Astrocyte of the cerebellum (primary cell): ENCODE results near the gene NAB2.
A peak's percentile ranks its signal among the peaks of the same experiment; 100 is the strongest.
"Not testable (repeated sequence)": the region's sequence is repeated elsewhere in the genome, so short reads cannot be mapped to it uniquely, and the experiment has no call there.

Experiments
- DNase-seq: peaks from one replicate; pipeline ENCODE4 v3.0.0-alpha.2; 2011; ENCODE audit warnings: low read depth
- H3K4me3 ChIP-seq: 2 replicates; pipeline ENCODE4 v1.5.1; 2011; ENCODE audit warnings: mild to moderate bottlenecking, low read depth, low read length, moderate library complexity
- in situ Hi-C: cut with HindIII; loops from 2 replicates; pipeline ENCODE4 v1.10.0; 2017; ENCODE audit warnings: low sequenced_read_pairs
- TF ChIP-seq, protein P1 (sequence below): IDR thresholded peaks from 2 replicates; pipeline ENCODE4 v1.5.1; 2012; ENCODE audit warnings: low read length, low read depth, moderate library complexity, mild to moderate bottlenecking; ENCODE audit errors: missing control alignments

Gene NAB2

GRCh38 chr12:57112492-57113294, 23.8 kb downstream of the NAB2 start:
- TF ChIP-seq, protein P1, sequence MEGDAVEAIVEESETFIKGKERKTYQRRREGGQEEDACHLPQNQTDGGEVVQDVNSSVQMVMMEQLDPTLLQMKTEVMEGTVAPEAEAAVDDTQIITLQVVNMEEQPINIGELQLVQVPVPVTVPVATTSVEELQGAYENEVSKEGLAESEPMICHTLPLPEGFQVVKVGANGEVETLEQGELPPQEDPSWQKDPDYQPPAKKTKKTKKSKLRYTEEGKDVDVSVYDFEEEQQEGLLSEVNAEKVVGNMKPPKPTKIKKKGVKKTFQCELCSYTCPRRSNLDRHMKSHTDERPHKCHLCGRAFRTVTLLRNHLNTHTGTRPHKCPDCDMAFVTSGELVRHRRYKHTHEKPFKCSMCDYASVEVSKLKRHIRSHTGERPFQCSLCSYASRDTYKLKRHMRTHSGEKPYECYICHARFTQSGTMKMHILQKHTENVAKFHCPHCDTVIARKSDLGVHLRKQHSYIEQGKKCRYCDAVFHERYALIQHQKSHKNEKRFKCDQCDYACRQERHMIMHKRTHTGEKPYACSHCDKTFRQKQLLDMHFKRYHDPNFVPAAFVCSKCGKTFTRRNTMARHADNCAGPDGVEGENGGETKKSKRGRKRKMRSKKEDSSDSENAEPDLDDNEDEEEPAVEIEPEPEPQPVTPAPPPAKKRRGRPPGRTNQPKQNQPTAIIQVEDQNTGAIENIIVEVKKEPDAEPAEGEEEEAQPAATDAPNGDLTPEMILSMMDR = peak; percentile 80
- no peak for DNase-seq
- no peak overlapping the region for H3K4me3 ChIP-seq
- in situ Hi-C loops = no loop called here

- in situ Hi-C loops = no loop called here
- TF ChIP-seq, protein P1 = no peak
- DNase-seq = no peak
- no peak overlapping the region for H3K4me3 ChIP-seq
Observed at GRCh38 chr12:57116580-57117281, 27.8 kb downstream of the NAB2 start.

- DNase-seq = no peak
- no peak overlapping the region for H3K4me3 ChIP-seq
- in situ Hi-C loops = no loop called here
- TF ChIP-seq, protein P1 = no peak
Observed at GRCh38 chr12:57118711-57119271, 29.9 kb downstream of the NAB2 start.

- no peak overlapping the region for H3K4me3 ChIP-seq
- DNase-seq = no peak
- TF ChIP-seq, protein P1 = no peak
- in situ Hi-C loops = no loop called here
Observed at GRCh38 chr12:57119294-57120085, 30.6 kb downstream of the NAB2 start.

GRCh38 chr12:57120718-57121117, 31.8 kb downstream of the NAB2 start:
- in situ Hi-C loops, DNase-seq, H3K4me3 ChIP-seq: not testable (repeated sequence)

- TF ChIP-seq, protein P1 = no peak
- H3K4me3 ChIP-seq = no peak overlapping the region
- in situ Hi-C loops = no loop called here
- no peak for DNase-seq
Observed at GRCh38 chr12:57123813-57124212, 34.9 kb downstream of the NAB2 start.
